Lower lobe of right lung (tissue), 2 donors: ENCODE data around the gene MIB2. TPM values are rescaled to one million over a fixed set of nuclear protein-coding genes. Genes with fewer than 3 reads are reported as not detected.

Experiments
- ATAC-seq, 2 donors: fragments of 200-7000 bp; cut with Tn5 transposase; one replicate each; pipeline ENCODE4 v1.9.1; 2020 to 2022; ENCODE audit warnings: mild to moderate bottlenecking in 2 of 2, moderate library complexity in 2 of 2
- DNase-seq: peaks from one replicate; pipeline ENCODE4 v3.0.0-alpha.2; 2020
- H3K27ac ChIP-seq: fragments of 200-600 bp; one replicate; pipeline ENCODE4 v1.8.0; 2022
- H3K27me3 ChIP-seq: fragments of 200-600 bp; one replicate; pipeline ENCODE4 v1.8.0; 2022; ENCODE audit warnings: low read depth
- H3K36me3 ChIP-seq: fragments of 200-600 bp; one replicate; pipeline ENCODE4 v1.8.0; 2022; ENCODE audit warnings: mild to moderate bottlenecking
- H3K4me1 ChIP-seq: fragments of 200-600 bp; one replicate; pipeline ENCODE4 v1.8.0; 2022
- H3K4me3 ChIP-seq: fragments of 200-600 bp; one replicate; pipeline ENCODE4 v1.8.0; 2022; ENCODE audit warnings: mild to moderate bottlenecking
- H3K9me3 ChIP-seq: fragments of 200-600 bp; one replicate; pipeline ENCODE4 v1.8.0; 2022
- intact Hi-C: fragments of 100-400 bp; cut with DNase I; formaldehyde crosslinking; loops from one replicate; pipeline ENCODE4 v1.11.0; 2022
- total RNA-seq: library from RNA; stranded (reverse); fragmentation: NEBNext Ultra II Directional; extraction: Animal tissue kit (Norgen Biotek cat#: 25700); gene quantifications from one replicate; pipeline ENCODE4 v1.2.1, GENCODE V29; 2021
- TF ChIP-seq, protein P1 (sequence below): fragments of 200-600 bp; IDR thresholded peaks from one replicate; pipeline ENCODE4 v1.8.0; 2022; ENCODE audit warnings: antibody characterized with exemption, mild to moderate bottlenecking
- donor health status: DM: no; HTN: yes; CAD: no; lungs with severe emphysema.

Gene MIB2
- total RNA-seq, 1 donor from 2014 or later: 82.5 TPM

DNA sequence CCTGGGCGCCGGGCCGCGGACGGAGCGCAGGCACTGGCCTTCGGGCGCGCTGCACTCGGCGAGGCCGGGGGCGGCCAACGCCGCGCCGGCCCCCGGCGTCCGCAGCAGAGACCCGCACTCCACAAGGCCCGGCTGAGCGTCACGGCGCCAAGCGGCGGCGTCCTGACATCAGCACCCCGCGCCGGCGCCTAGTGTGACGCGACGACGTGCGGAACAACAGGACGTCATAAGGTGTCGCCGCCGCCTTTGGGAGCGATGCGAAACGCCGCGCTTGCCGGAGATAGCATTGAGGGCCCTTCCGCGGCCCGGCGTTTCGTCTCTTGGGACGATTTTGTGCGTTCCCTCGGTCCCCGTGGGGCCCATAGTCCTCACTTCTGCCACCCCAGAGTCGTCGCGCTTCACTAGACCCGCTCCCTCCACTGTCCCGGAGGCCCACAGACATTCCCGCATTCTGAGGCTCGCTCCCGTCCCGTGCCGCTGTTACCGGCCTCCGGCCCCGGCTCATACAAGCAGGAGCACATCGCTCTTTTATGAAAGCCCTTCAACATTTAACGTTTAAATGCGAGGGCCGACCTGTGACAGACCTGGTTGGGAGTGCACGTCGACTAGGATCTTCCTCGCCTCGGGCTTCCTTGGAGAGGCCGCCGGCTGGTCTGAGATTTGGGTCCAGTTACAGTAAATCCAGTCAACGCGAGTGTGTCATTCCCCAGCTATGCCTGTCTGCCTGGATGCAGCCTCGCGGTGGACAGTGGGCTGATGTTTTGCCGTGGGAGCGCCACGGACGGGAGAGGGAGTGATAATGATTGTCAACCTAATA, 40.4 kb upstream of the MIB2 start, which contains the start of gene SSU72:
Gene SSU72, minus strand, starts transcription at position 143 of the 817 bp plus-strand sequence. CDS start 306 bp downstream, outside the sequence.
- intact Hi-C loops: no loop called here
- no peaks in the 10 kb centered on the region for H3K9me3 ChIP-seq
- peak within 1 kb of the TSS; percentile 89 for H3K4me3 ChIP-seq
- ATAC-seq: peak; percentile 95 to 96
- H3K36me3 ChIP-seq: peaks cover 9% of the 10 kb centered on the region
- peaks cover 34% of the 10 kb centered on the region for H3K4me1 ChIP-seq
- TF ChIP-seq, protein P1, sequence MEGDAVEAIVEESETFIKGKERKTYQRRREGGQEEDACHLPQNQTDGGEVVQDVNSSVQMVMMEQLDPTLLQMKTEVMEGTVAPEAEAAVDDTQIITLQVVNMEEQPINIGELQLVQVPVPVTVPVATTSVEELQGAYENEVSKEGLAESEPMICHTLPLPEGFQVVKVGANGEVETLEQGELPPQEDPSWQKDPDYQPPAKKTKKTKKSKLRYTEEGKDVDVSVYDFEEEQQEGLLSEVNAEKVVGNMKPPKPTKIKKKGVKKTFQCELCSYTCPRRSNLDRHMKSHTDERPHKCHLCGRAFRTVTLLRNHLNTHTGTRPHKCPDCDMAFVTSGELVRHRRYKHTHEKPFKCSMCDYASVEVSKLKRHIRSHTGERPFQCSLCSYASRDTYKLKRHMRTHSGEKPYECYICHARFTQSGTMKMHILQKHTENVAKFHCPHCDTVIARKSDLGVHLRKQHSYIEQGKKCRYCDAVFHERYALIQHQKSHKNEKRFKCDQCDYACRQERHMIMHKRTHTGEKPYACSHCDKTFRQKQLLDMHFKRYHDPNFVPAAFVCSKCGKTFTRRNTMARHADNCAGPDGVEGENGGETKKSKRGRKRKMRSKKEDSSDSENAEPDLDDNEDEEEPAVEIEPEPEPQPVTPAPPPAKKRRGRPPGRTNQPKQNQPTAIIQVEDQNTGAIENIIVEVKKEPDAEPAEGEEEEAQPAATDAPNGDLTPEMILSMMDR: no peak
- H3K27me3 ChIP-seq: no peaks in the 10 kb centered on the region
- H3K27ac ChIP-seq: peak within 1 kb of the TSS; percentile 100
- DNase-seq: peak; percentile 97

DNA sequence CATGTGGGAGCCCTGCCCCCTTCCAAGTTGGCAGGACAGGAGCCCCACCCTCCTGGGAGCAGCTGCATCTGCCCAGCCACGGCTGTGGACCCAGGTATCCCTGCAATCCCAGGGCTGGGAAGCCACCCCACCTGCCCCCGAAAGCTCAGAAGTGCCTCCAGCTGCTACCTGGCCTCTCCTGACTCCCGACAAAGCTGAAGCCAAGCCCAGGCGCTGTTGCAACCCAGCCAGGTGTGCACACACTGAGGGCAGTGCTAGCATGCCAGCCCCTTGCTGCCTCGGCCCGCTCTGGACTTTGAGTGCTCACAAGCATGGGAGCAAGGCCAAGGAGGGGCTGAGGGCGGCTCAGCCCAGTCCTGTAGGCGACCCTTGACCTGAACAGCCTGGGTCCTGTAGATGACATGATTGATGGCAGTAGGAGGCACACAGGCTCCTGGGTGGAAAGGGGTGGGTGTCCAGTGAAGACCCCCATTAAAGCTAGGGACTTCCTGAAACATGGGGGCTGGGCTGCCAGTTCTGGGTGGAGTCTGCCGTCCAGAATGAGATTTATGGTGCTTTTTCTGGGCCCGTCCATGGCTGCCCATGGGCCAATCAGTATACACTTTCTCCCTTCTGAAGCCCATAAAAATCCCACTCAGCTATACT, 37.8 kb upstream of the MIB2 start:
- no peaks in the 10 kb centered on the region for H3K36me3 ChIP-seq
- no peak for DNase-seq
- no peak overlapping the region for H3K4me3 ChIP-seq
- ATAC-seq: no peak
- intact Hi-C loops: no loop called here
- no peaks in the 10 kb centered on the region for H3K27me3 ChIP-seq
- no peak overlapping the region for H3K27ac ChIP-seq
- H3K4me1 ChIP-seq: peaks cover 20% of the 10 kb centered on the region
- TF ChIP-seq, protein P1: no peak
- no peaks in the 10 kb centered on the region for H3K9me3 ChIP-seq

DNA sequence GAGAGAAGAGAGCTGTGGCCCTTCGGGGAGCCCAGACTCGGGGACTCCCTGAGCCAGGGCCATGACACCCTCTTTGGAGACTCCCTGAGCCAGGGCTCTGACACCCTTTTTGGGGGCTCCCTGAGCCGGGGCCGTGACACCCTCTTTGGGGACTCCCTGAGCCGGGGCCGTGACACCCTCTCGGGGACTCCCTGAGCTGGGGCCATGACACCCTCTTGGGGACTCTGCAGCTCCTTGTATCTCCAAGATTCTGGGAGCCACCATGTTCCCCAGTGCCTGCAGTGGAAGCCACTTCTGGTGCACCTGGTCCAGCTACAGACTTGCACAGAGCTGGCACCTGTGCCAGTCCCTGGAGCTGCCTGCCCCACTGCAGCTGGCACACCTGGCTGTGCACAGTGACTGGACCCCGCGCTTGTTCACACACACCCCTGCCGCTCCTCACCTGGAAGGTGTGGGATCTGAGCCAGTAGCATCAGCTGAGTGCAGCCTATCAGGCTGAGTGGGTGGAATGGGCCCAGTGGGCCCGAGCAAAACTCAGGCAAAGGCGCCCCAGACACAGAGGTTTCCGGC, 36.8 kb upstream of the MIB2 start:
- Histone ChIP-seq H3K27me3 (no peaks in the 10 kb centered on the region), H3K4me1 (peaks cover 11% of the 10 kb centered on the region), H3K9me3 (no peaks in the 10 kb centered on the region), H3K36me3 (no peaks in the 10 kb centered on the region), H3K27ac (no peak overlapping the region), H3K4me3 (no peak overlapping the region)
- ATAC-seq (no peak), DNase-seq (no peak)
- TF ChIP-seq, protein P1: no peak
- intact Hi-C loops: no loop called here

DNA sequence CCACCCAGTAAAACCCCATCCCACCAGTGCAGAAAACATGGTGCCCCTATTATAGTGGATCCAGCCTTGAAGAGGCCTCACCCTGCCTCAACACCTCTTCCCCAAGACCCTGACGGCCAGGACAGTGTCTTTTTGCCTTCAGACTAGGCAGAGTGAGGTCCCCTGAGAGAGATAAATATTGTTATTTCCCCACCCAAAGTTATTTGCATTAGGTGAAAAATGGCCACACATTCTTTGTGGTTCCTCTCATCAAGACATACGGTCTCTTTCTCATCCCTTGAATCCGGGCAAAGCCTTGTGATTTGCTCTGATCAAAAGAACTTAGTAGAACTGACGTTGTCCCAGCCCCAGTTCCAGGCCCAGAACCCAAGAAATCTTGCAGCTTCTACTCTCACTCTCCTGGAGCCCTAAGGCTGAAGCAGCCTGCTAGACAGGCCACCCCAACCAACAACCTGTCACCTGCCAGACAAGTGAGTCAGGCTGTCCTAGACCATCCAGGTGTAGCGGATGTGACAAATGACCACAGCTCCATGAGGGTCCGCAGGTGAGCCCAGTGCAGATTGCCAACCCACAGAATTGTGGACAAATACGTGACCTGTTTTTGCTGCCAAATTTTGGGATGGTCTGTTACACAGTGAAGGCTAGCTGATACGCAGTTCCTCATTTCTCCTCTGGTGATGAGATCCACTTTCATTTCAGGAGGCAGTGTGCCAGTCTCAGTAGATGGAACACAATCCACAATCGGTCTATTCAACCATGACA, 32.5 kb upstream of the MIB2 start:
- no peaks in the 10 kb centered on the region for H3K4me1 ChIP-seq
- no peaks in the 10 kb centered on the region for H3K27me3 ChIP-seq
- H3K9me3 ChIP-seq: no peaks in the 10 kb centered on the region
- TF ChIP-seq, protein P1: no peak
- no peak overlapping the region for H3K4me3 ChIP-seq
- no peaks in the 10 kb centered on the region for H3K36me3 ChIP-seq
- intact Hi-C loops: no loop called here
- DNase-seq (no peak), ATAC-seq (no peak)
- no peak overlapping the region for H3K27ac ChIP-seq

DNA sequence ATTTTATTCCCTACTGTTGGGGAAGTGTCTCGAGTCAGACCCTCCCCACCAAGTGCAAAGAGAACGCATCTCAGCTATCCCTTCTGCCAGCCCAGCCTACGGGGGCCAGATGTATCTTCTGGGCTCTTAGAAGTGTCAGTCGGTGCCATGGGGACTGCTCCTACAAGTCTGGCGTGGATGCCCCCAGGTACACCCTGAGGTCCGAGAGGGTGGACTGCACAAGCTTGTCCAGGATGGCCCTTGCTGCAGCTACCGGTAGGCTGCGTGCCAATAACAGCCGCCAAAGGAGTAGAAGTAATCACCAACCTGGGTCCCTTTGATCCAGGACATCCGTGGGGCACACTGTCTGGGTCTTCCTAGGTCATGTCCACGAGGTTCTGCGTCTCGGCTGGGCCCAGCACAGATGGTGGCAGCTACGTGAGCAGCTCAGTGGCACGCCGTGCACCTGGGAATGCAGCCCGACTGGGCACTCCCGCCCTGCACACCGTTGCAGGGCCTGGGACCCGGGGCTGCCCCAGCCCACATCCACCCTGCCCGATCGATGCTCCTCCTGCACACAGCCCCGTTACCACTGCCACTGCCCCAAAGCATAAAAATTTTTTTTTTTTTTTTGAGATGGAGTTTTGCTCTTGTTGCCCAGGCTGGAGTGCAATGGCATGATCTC, 31.8 kb upstream of the MIB2 start:
- no peak overlapping the region for H3K4me3 ChIP-seq
- H3K27me3 ChIP-seq: no peaks in the 10 kb centered on the region
- no peaks in the 10 kb centered on the region for H3K9me3 ChIP-seq
- H3K27ac ChIP-seq: no peak overlapping the region
- no peaks in the 10 kb centered on the region for H3K36me3 ChIP-seq
- DNase-seq (no peak), ATAC-seq (peak in 1 of 2 donors; percentile 17)
- H3K4me1 ChIP-seq: no peaks in the 10 kb centered on the region
- TF ChIP-seq, protein P1: no peak
- intact Hi-C loops: no loop called here
